GM12878 (cell line): ENCODE measurements around the gene HEBP1. TPM values are rescaled to one million over a fixed set of nuclear protein-coding genes. Genes with fewer than 3 reads are reported as not detected.

Experiments
- ATAC-seq: fragments of 200-7000 bp; cut with Tn5 transposase; 3 replicates; pipeline ENCODE4 v1.9.1; 2020; ENCODE audit warnings: mild to moderate bottlenecking, moderate library complexity
- BruUV-seq: library from RNA; stranded (reverse); fragments of 400-500 nt; replicated peaks from 2 replicates; lab custom pipeline; 2021; lab: Mats Ljungman, UMichigan
- CTCF ChIA-PET: fragments of 300-600 bp; sonication (Branson Sonifier 250); formaldehyde crosslinking; extraction: SDS; loops from one replicate; lab custom pipeline; 2021; ENCODE audit warnings: inconsistent platforms; lab: Yijun Ruan, JAX
- POLR2A ChIA-PET: fragments of 350-600 bp; formaldehyde crosslinking; extraction: SDS; loops from one replicate; lab custom pipeline; 2021; ENCODE audit warnings: inconsistent platforms; lab: Charles Lee
- RAD21 ChIA-PET: fragments of 300-600 bp; sonication (Branson Sonifier 250); formaldehyde crosslinking; loops from one replicate; lab custom pipeline; 2023; ENCODE audit warnings: antibody characterized with exemption; ENCODE audit not compliant: unreplicated experiment; lab: Charles Lee
- SMC1A ChIA-PET: fragments of 300-600 bp; sonication (Branson Sonifier 250); formaldehyde crosslinking; loops from one replicate; lab custom pipeline; 2023; ENCODE audit not compliant: unreplicated experiment, uncharacterized antibody; lab: Charles Lee
- DNase-seq: peaks from one replicate; pipeline ENCODE4 v3.0.0-alpha.2; 2011; ENCODE audit warnings: low read depth, low spot score
- FAIRE-seq: peaks from 3 replicates; lab custom pipeline; 2011; peaks lifted over from hg19 to GRCh38; lab: Jason Lieb, UNC
- H2AFZ ChIP-seq: 2 replicates; pipeline ENCODE4 v1.6.0; 2011; ENCODE audit warnings: low read depth, low read length, control low read depth; ENCODE audit not compliant: control insufficient read depth
- H3K27ac ChIP-seq: 2 replicates; pipeline ENCODE4 v1.5.1; 2011; ENCODE audit warnings: control low read depth; ENCODE audit not compliant: control insufficient read depth, insufficient read depth
- H3K27me3 ChIP-seq, 2 experiments: replicated peaks in 1 of 2; 2 replicates each; pipeline versions ENCODE4 v1.6.0 to v1.6.1; 2011; ENCODE audit warnings: low read length in 1 of 2; ENCODE audit not compliant: control insufficient read depth in 2 of 2, insufficient read depth in 2 of 2
- H3K36me3 ChIP-seq, 2 experiments: 2 replicates each; pipeline ENCODE4 v1.5.1; 2011; ENCODE audit warnings: low read length in 1 of 2; ENCODE audit not compliant: control insufficient read depth in 2 of 2, insufficient read depth in 2 of 2
- H3K4me1 ChIP-seq: 2 replicates; pipeline ENCODE4 v1.6.1; 2011; ENCODE audit warnings: mild to moderate bottlenecking, low read length, moderate library complexity, mixed read lengths; ENCODE audit not compliant: control insufficient read depth, insufficient read depth
- H3K4me2 ChIP-seq: 2 replicates; pipeline ENCODE4 v1.6.0; 2011; ENCODE audit warnings: control low read depth; ENCODE audit not compliant: control insufficient read depth, insufficient read depth
- H3K4me3 ChIP-seq: fragments of 200-600 bp; sonication (generic); 2 replicates; pipeline ENCODE4 v1.5.1; 2016
- H3K79me2 ChIP-seq: 2 replicates; pipeline ENCODE4 v1.6.0; 2011; ENCODE audit warnings: low read length; ENCODE audit not compliant: control insufficient read depth, insufficient read depth
- H3K9ac ChIP-seq: 2 replicates; pipeline ENCODE4 v1.8.0; 2011; ENCODE audit warnings: low read length, control low read depth, mixed read lengths; ENCODE audit not compliant: control insufficient read depth, insufficient read depth
- H3K9me3 ChIP-seq: replicated peaks from 3 replicates; pipeline ENCODE4 v1.5.1; 2011; ENCODE audit warnings: mild to moderate bottlenecking, low read length; ENCODE audit not compliant: control insufficient read depth, insufficient read depth
- H4K20me1 ChIP-seq: 2 replicates; pipeline ENCODE4 v1.6.0; 2011; ENCODE audit not compliant: control insufficient read depth, insufficient read depth
- CEBPB ChIP-seq, 2 experiments: fragments of 150-350 bp in 1 of 2; IDR thresholded peaks; 2 replicates each; pipeline ENCODE4 v1.6.1; 2012 to 2014; ENCODE audit warnings: low read depth in 2 of 2, low read length in 2 of 2, borderline replicate concordance in 1 of 2, inconsistent platforms in 1 of 2
- FOS ChIP-seq: IDR thresholded peaks from 3 replicates; pipeline ENCODE4 v1.6.1; 2011; ENCODE audit warnings: borderline replicate concordance; ENCODE audit not compliant: insufficient read length; ENCODE audit errors: extremely low read depth
- POLR2A ChIP-seq: IDR thresholded peaks from 2 replicates; pipeline ENCODE4 v1.6.1; 2011; ENCODE audit warnings: low read depth, mild to moderate bottlenecking, low read length
- RELB ChIP-seq: fragments of 450-650 bp; IDR thresholded peaks from 2 replicates; pipeline ENCODE4 v1.6.1; 2017; ENCODE audit warnings: low read depth, mild to moderate bottlenecking, moderate library complexity
- SP1 ChIP-seq: IDR thresholded peaks from one replicate; pipeline ENCODE4 v1.6.1; 2011; ENCODE audit warnings: low read depth, low read length
- TARDBP ChIP-seq: IDR thresholded peaks from 2 replicates; pipeline ENCODE4 v1.6.1; 2016; ENCODE audit warnings: borderline replicate concordance
- ZNF217 ChIP-seq: fragments of 450-650 bp; IDR thresholded peaks from 2 replicates; pipeline ENCODE4 v1.6.1; 2017; ENCODE audit warnings: antibody characterized with exemption, mild to moderate bottlenecking
- WGBS: methylation state at CpG from one replicate; pipeline ENCODE4 v1.1.6; 2016; ENCODE audit warnings: low lambda C conversion rate; ENCODE audit not compliant: insufficient replicate concordance, insufficient coverage; ENCODE audit errors: missing lambda C conversion rate; 5-methylcytosine and 5-hydroxymethylcytosine counted together
- in situ Hi-C: fragments of 300-500 bp; cut with MboI; formaldehyde crosslinking; loops from 9 replicates; pipeline ENCODE4 v1.14.3; 2018; ENCODE audit warnings: mixed read lengths
- intact Hi-C: fragments of 100-400 bp; cut with micrococcal nuclease; formaldehyde crosslinking; loops from one replicate; pipeline ENCODE4 v1.14.2; 2022; ENCODE audit not compliant: unreplicated experiment
- polyA plus RNA-seq, 11 experiments: library from polyadenylated mRNA; depleted of rRNA in 4 of 11; unstranded in 6 of 11; stranded (reverse) in 5 of 11; fragments of >200 nt; fragmentation: Nextera tagmentation in 4 of 11; fragmentation: Illumina TruSeq in 1 of 11; extraction: Ambion mirVana in 4 of 11; extraction: Trizol in 1 of 11; gene quantifications; 1 replicate in 1 of 11; 2 replicates in 10 of 11; pipeline versions ENCODE4 v1.2.1 to v1.2.3, GENCODE V29; 2011 to 2016; ENCODE audit warnings: inconsistent platforms in 2 of 11, missing spikeins in 2 of 11, low read depth in 1 of 11
- total RNA-seq, 4 experiments: library from RNA; depleted of rRNA in 3 of 4; stranded (reverse); fragments of >200 nt in 3 of 4; fragmentation: Illumina TruSeq in 1 of 4; extraction: Trizol in 1 of 4; gene quantifications; 2 replicates each; pipeline versions ENCODE4 v1.2.1 to v1.2.3, GENCODE V29; 2013 to 2021

The HEBP1 gene
- total and polyA plus RNA-seq, 10 of the 15 experiments (the other 5 are each of a cell fraction or from before 2014, with no cell fraction given): 0.07 to 0.32 (median 0.18) TPM; not detected in 5

- Histone ChIP-seq H3K27me3 (peaks cover 6 to 7% of the 10 kb centered on the region in 2 experiments; a peak in 3 of 4 replicates), H4K20me1 (no peaks in the 10 kb centered on the region; the same call in none of the 2 replicates), H3K9me3 (no peaks in the 10 kb centered on the region; the same call in 2 of the 3 replicates)
- in situ Hi-C loops: no loop called here
- POLR2A ChIA-PET: no interaction called here
- no peak for TF ChIP-seq FOS
- TF ChIP-seq RELB: no peak
- no peak for TF ChIP-seq POLR2A
- no peak for TF ChIP-seq ZNF217
- TF ChIP-seq SP1: no peak
- TF ChIP-seq, all 136 proteins: peak for 0
- DNase-seq: no peak
- Histone ChIP-seq H3K4me3 (no peak overlapping the region), H3K4me1 (no peaks in the 10 kb centered on the region), H3K27ac (no peak overlapping the region), H3K79me2 (no peaks in the 10 kb centered on the region), H3K9ac (no peak overlapping the region), H2AFZ (no peak overlapping the region), H3K36me3 (no peaks in the 10 kb centered on the region), H3K4me2 (no peak overlapping the region)
- intact Hi-C loops: no loop called here
- no peak for FAIRE-seq
- SMC1A ChIA-PET: no interaction called here
- CTCF ChIA-PET: no interaction called here
- WGBS: 62% methylated on average over 3 of the region's 3 CpGs
- BruUV-seq: no TSS peak
- RAD21 ChIA-PET: no interaction called here
- ATAC-seq: no peak
Measured at GRCh38 chr12:12995088-12995487, 5.0 kb downstream of the HEBP1 start.

DNA sequence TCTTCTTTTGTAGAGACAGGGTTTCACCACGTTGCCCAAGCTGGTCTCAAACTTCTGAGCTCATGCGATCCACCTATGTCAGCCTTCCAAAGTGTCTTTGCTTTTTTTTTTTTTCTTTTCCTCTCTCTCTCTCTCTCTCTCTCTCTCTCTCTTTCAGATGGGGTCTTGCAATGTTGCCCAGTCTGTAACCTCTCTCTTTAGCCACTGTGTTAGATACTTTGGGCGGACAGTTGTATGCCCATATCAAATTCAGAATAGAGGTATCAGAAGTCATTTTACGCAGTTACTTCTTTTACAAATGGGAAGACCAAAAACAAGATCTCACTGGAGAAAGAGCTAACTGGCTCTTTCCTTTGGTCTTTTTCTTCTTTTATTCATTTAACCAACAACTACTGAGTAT lies 6.7 kb downstream of the HEBP1 start:
- TF ChIP-seq FOS (no peak), CEBPB (IDR thresholded peaks at IDR 0.05; ENCODE audit: borderline replicate concordance in 1 of 2, low read depth in 2 of 2, low read length in 2 of 2) (no peak), TARDBP (no peak)

More for the DNA sequence above, 6.7 kb downstream of the HEBP1 start:
- H3K27me3 ChIP-seq: peaks cover 4 to 7% of the 10 kb centered on the region in 2 experiments; a peak in 3 of 4 replicates
- intact Hi-C loops: no loop called here
- H3K9me3 ChIP-seq: no peaks in the 10 kb centered on the region
- no peaks in the 10 kb centered on the region; the same call in 1 of the 2 replicates for H4K20me1 ChIP-seq
- CTCF ChIA-PET: no interaction called here
- WGBS: 74% methylated on average over 4 of the region's 4 CpGs
- SMC1A ChIA-PET: no interaction called here
- H3K4me1 ChIP-seq: no peaks in the 10 kb centered on the region
- POLR2A ChIA-PET: interaction anchor here (0.6 kb wide), 1 partner anchor 64 kb away, joined by 4 read pairs; no protein-coding TSS in a partner anchor
- H3K27ac ChIP-seq: no peak overlapping the region
- RAD21 ChIA-PET: no interaction called here
- no peak overlapping the region for H3K4me3 ChIP-seq
- H3K36me3 ChIP-seq: no peaks in the 10 kb centered on the region
- H3K4me2 ChIP-seq: no peak overlapping the region
- H2AFZ ChIP-seq: no peak overlapping the region
- DNase-seq (no peak), FAIRE-seq (no peak), ATAC-seq (no peak)
- in situ Hi-C loops: no loop called here
- no peak overlapping the region for H3K9ac ChIP-seq
- no TSS peak for BruUV-seq
- H3K79me2 ChIP-seq: no peaks in the 10 kb centered on the region
